Stimulated activated naive CD8-positive, alpha-beta T cell treated with anti-CD3 and anti-CD28 coated beads, Interleukin-15, Interleukin-2, amounts not matched to agents 100 U/mL and 50 U/mL, for 24 hours (primary cell): Measurements from ENCODE around the gene PRKCE.

Source experiments
- ATAC-seq: fragments of 150-1000 bp; cut with Tn5 transposase; one replicate; pipeline ENCODE4 v1.10.0; 2021
- DNase-seq: peaks from one replicate; pipeline ENCODE4 v3.0.0; 2021

PRKCE gene

GRCh38 chr2:45891719-45892424 lies 240.4 kb downstream of the PRKCE start:
- no peak for DNase-seq
- ATAC-seq = no peak

- ATAC-seq (no peak), DNase-seq (no peak)
Measured at GRCh38 chr2:45892425-45892745, 240.9 kb downstream of the PRKCE start.

GRCh38 chr2:45892757-45893156 lies 241.3 kb downstream of the PRKCE start:
- ATAC-seq (no peak), DNase-seq (no peak)

- no peak for DNase-seq
- no peak for ATAC-seq
Measured at GRCh38 chr2:45894211-45894610, 242.7 kb downstream of the PRKCE start.

- DNase-seq (no peak), ATAC-seq (no peak)
Measured at GRCh38 chr2:45895241-45895861, 243.9 kb downstream of the PRKCE start.

GRCh38 chr2:45896311-45896710 lies 244.8 kb downstream of the PRKCE start:
- no peak for DNase-seq

GRCh38 chr2:45897842-45898241 lies 246.4 kb downstream of the PRKCE start:
- no peak for ATAC-seq
- DNase-seq = no peak

More at GRCh38 chr2:45896311-45896710, 244.8 kb downstream of the PRKCE start:
- no peak for ATAC-seq

GRCh38 chr2:45898819-45899218 lies 247.3 kb downstream of the PRKCE start:
- no peak for DNase-seq

GRCh38 chr2:45899926-45900325 lies 248.5 kb downstream of the PRKCE start:
- DNase-seq = no peak
- no peak for ATAC-seq

More at GRCh38 chr2:45898819-45899218, 247.3 kb downstream of the PRKCE start:
- ATAC-seq = no peak

- DNase-seq (no peak), ATAC-seq (no peak)
Measured at GRCh38 chr2:45901468-45902032, 250.1 kb downstream of the PRKCE start.

- ATAC-seq (no peak), DNase-seq (no peak)
Measured at GRCh38 chr2:45902380-45902779, 250.9 kb downstream of the PRKCE start.

- no peak for DNase-seq
- ATAC-seq = no peak
Measured at GRCh38 chr2:45902781-45903375, 251.4 kb downstream of the PRKCE start.

GRCh38 chr2:45904267-45904945 lies 252.9 kb downstream of the PRKCE start:
- ATAC-seq = peak; percentile 45
- DNase-seq = no peak

- ATAC-seq = no peak
Measured at GRCh38 chr2:45904946-45905631, 253.6 kb downstream of the PRKCE start.

GRCh38 chr2:45905632-45905958 lies 254.1 kb downstream of the PRKCE start:
- DNase-seq (no peak), ATAC-seq (no peak)

More at GRCh38 chr2:45904946-45905631, 253.6 kb downstream of the PRKCE start:
- no peak for DNase-seq

GRCh38 chr2:45907592-45907991 lies 256.1 kb downstream of the PRKCE start:
- DNase-seq (no peak), ATAC-seq (no peak)

GRCh38 chr2:45908316-45909170 lies 257.1 kb downstream of the PRKCE start:
- no peak for ATAC-seq

GRCh38 chr2:45909171-45909565 lies 257.7 kb downstream of the PRKCE start:
- DNase-seq = no peak
- ATAC-seq = no peak

More at GRCh38 chr2:45908316-45909170, 257.1 kb downstream of the PRKCE start:
- no peak for DNase-seq

GRCh38 chr2:45909677-45910191 lies 258.3 kb downstream of the PRKCE start:
- ATAC-seq (no peak), DNase-seq (no peak)

GRCh38 chr2:45910473-45911060 lies 259.1 kb downstream of the PRKCE start:
- DNase-seq (no peak), ATAC-seq (no peak)

- no peak for ATAC-seq
- no peak for DNase-seq
Measured at GRCh38 chr2:45911538-45911937, 260.1 kb downstream of the PRKCE start.
